GM12865 (cell line): ENCODE measurements around the gene STH.
"Not testable (repeated sequence)": the region's sequence is repeated elsewhere in the genome, so short reads cannot be mapped to it uniquely, and the experiment has no call there.

Experiments used
- DNase-seq: peaks from one replicate; pipeline ENCODE4 v3.0.0; 2010; ENCODE audit warnings: low read depth
- H3K4me3 ChIP-seq: 2 replicates; pipeline ENCODE4 v1.5.1; 2011; ENCODE audit warnings: mild to moderate bottlenecking, low read depth, low read length, control low read depth
- TF ChIP-seq, protein P1 (sequence below): IDR thresholded peaks from 2 replicates; pipeline ENCODE4 v1.5.1; 2011; ENCODE audit warnings: low read length, control low read depth, low read depth, inconsistent platforms; ENCODE audit not compliant: insufficient read depth; ENCODE audit errors: missing control alignments

STH gene

DNA sequence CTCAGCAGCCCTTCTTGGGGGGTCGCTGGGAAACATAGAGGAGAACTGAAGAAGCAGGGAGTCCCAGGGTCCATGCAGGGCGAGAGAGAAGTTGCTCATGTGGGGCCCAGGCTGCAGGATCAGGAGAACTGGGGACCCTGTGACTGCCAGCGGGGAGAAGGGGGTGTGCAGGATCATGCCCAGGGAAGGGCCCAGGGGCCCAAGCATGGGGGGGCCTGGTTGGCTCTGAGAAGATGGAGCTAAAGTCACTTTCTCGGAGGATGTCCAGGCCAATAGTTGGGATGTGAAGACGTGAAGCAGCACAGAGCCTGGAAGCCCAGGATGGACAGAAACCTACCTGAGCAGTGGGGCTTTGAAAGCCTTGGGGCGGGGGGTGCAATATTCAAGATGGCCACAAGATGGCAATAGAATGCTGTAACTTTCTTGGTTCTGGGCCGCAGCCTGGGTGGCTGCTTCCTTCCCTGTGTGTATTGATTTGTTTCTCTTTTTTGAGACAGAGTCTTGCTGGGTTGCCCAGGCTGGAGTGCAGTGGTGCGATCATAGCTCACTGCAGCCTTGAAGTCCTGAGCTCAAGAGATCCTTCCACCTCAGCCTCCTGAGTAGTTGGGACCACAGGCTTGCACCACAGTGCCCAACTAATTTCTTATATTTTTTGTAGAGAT, 3.4 kb downstream of the STH start:
- TF ChIP-seq, protein P1, sequence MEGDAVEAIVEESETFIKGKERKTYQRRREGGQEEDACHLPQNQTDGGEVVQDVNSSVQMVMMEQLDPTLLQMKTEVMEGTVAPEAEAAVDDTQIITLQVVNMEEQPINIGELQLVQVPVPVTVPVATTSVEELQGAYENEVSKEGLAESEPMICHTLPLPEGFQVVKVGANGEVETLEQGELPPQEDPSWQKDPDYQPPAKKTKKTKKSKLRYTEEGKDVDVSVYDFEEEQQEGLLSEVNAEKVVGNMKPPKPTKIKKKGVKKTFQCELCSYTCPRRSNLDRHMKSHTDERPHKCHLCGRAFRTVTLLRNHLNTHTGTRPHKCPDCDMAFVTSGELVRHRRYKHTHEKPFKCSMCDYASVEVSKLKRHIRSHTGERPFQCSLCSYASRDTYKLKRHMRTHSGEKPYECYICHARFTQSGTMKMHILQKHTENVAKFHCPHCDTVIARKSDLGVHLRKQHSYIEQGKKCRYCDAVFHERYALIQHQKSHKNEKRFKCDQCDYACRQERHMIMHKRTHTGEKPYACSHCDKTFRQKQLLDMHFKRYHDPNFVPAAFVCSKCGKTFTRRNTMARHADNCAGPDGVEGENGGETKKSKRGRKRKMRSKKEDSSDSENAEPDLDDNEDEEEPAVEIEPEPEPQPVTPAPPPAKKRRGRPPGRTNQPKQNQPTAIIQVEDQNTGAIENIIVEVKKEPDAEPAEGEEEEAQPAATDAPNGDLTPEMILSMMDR: peak; percentile 85
- no peak overlapping the region for H3K4me3 ChIP-seq
- DNase-seq: peak; percentile 78

GRCh38 chr17:46002973-46003316, 3.9 kb downstream of the STH start:
- no peak overlapping the region for H3K4me3 ChIP-seq
- no peak for DNase-seq
- TF ChIP-seq, protein P1: no peak

DNA sequence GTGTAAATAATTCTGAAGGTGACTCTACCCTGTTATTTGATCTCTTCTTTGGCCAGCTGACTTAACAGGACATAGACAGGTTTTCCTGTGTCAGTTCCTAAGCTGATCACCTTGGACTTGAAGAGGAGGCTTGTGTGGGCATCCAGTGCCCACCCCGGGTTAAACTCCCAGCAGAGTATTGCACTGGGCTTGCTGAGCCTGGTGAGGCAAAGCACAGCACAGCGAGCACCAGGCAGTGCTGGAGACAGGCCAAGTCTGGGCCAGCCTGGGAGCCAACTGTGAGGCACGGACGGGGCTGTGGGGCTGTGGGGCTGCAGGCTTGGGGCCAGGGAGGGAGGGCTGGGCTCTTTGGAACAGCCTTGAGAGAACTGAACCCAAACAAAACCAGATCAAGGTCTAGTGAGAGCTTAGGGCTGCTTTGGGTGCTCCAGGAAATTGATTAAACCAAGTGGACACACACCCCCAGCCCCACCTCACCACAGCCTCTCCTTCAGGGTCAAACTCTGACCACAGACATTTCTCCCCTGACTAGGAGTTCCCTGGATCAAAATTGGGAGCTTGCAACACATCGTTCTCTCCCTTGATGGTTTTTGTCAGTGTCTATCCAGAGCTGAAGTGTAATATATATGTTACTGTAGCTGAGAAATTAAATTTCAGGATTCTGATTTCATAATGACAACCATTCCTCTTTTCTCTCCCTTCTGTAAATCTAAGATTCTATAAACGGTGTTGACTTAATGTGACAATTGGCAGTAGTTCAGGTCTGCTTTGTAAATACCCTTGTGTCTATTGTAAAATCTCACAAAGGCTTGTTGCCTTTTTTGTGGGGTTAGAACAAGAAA, 5.1 kb downstream of the STH start:
- TF ChIP-seq, protein P1: no peak
- no peak for DNase-seq

GRCh38 chr17:46006082-46006481, 7.0 kb downstream of the STH start:
- not testable (repeated sequence) for H3K4me3 ChIP-seq, DNase-seq

More for the DNA sequence above, 5.1 kb downstream of the STH start:
- no peak overlapping the region for H3K4me3 ChIP-seq

DNA sequence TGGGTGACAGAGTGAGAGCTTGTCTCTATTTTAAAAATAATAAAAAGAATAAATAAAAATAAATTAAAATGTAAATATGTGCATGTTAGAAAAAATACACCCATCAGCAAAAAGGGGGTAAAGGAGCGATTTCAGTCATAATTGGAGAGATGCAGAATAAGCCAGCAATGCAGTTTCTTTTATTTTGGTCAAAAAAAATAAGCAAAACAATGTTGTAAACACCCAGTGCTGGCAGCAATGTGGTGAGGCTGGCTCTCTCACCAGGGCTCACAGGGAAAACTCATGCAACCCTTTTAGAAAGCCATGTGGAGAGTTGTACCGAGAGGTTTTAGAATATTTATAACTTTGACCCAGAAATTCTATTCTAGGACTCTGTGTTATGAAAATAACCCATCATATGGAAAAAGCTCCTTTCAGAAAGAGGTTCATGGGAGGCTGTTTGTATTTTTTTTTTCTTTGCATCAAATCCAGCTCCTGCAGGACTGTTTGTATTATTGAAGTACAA, 8.5 kb downstream of the STH start:
- DNase-seq: no peak
- TF ChIP-seq, protein P1: no peak
- H3K4me3 ChIP-seq: no peak overlapping the region

DNA sequence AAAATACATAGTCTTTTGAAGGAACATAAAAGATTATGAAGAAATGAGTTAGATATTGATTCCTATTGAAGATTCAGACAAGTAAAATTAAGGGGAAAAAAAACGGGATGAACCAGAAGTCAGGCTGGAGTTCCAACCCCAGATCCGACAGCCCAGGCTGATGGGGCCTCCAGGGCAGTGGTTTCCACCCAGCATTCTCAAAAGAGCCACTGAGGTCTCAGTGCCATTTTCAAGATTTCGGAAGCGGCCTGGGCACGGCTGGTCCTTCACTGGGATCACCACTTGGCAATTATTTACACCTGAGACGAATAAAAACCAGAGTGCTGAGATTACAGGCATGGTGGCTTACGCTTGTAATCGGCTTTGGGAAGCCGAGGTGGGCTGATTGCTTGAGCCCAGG, 9.5 kb downstream of the STH start:
- no peak overlapping the region for H3K4me3 ChIP-seq
- no peak for DNase-seq
- TF ChIP-seq, protein P1: no peak
